ENCODE measurements around the gene TAF1B.

Gene TAF1B

GRCh38 chr2:9877026-9877425, 33.8 kb downstream of the TAF1B start:
- Mint-ChIP-seq H3K4me3 (no peak overlapping the region), H3K27me3 (ENCODE audit: low read depth) (no peaks in the 10 kb centered on the region), H3K4me1 (no peaks in the 10 kb centered on the region), H3K27ac (no peak overlapping the region), H3K36me3 (ENCODE audit: low read depth) (peaks cover 70% of the 10 kb centered on the region), H3K9me3 (no peaks in the 10 kb centered on the region)
- no peak for TF ChIP-seq CTCF (IDR thresholded peaks at IDR 0.05; ENCODE audit: unreplicated experiment in 3 of 3)

GRCh38 chr2:9877726-9878125, 34.5 kb downstream of the TAF1B start:
- Mint-ChIP-seq H3K4me3 (no peak overlapping the region), H3K4me1 (no peaks in the 10 kb centered on the region), H3K9me3 (no peaks in the 10 kb centered on the region), H3K36me3 (ENCODE audit: low read depth) (peaks cover 66% of the 10 kb centered on the region), H3K27ac (no peak overlapping the region), H3K27me3 (ENCODE audit: low read depth) (no peaks in the 10 kb centered on the region)
- no peak for TF ChIP-seq CTCF (IDR thresholded peaks at IDR 0.05; ENCODE audit: unreplicated experiment in 3 of 3)

- TF ChIP-seq CTCF (IDR thresholded peaks at IDR 0.05; ENCODE audit: unreplicated experiment in 3 of 3), result no peak
- H3K36me3 Mint-ChIP-seq (ENCODE audit: low read depth), result peaks cover 56% of the 10 kb centered on the region
- H3K27ac Mint-ChIP-seq, result no peak overlapping the region
- no peak overlapping the region for H3K4me3 Mint-ChIP-seq
- no peaks in the 10 kb centered on the region for H3K4me1 Mint-ChIP-seq
- no peaks in the 10 kb centered on the region for H3K27me3 Mint-ChIP-seq (ENCODE audit: low read depth)
- H3K9me3 Mint-ChIP-seq, result no peaks in the 10 kb centered on the region
Observed at GRCh38 chr2:9879455-9880194, 36.4 kb downstream of the TAF1B start.

- Mint-ChIP-seq H3K27me3 (ENCODE audit: low read depth) (no peaks in the 10 kb centered on the region), H3K36me3 (ENCODE audit: low read depth) (peaks cover 65% of the 10 kb centered on the region), H3K4me3 (no peak overlapping the region), H3K4me1 (no peaks in the 10 kb centered on the region), H3K27ac (no peak overlapping the region), H3K9me3 (peaks cover 19% of the 10 kb centered on the region)
- no peak for TF ChIP-seq CTCF (IDR thresholded peaks at IDR 0.05; ENCODE audit: unreplicated experiment in 3 of 3)
Observed at GRCh38 chr2:9883897-9884296, 40.6 kb downstream of the TAF1B start.

- Mint-ChIP-seq H3K9me3 (peaks cover 23% of the 10 kb centered on the region), H3K27me3 (ENCODE audit: low read depth) (no peaks in the 10 kb centered on the region), H3K36me3 (ENCODE audit: low read depth) (peaks cover 66% of the 10 kb centered on the region), H3K4me3 (no peak overlapping the region), H3K27ac (no peak overlapping the region), H3K4me1 (no peaks in the 10 kb centered on the region)
- no peak for TF ChIP-seq CTCF (IDR thresholded peaks at IDR 0.05; ENCODE audit: unreplicated experiment in 3 of 3)
Observed at GRCh38 chr2:9884436-9884835, 41.2 kb downstream of the TAF1B start.

- no peak for TF ChIP-seq CTCF (IDR thresholded peaks at IDR 0.05; ENCODE audit: unreplicated experiment in 3 of 3)
- Mint-ChIP-seq H3K36me3 (ENCODE audit: low read depth) (peaks cover 66% of the 10 kb centered on the region), H3K27ac (no peak overlapping the region), H3K4me1 (peaks cover 7% of the 10 kb centered on the region), H3K27me3 (ENCODE audit: low read depth) (no peaks in the 10 kb centered on the region), H3K9me3 (peaks cover 23% of the 10 kb centered on the region), H3K4me3 (no peak overlapping the region)
Observed at GRCh38 chr2:9885036-9885684, 41.9 kb downstream of the TAF1B start.

Measured in nephron (organoid).